Activated CD8-positive, alpha-beta memory T cell treated with anti-CD3 and anti-CD28 coated beads, Interleukin-2, amount 50 U/mL, for 24 hours (primary cell): ENCODE results near the gene IL16.
"Not testable (repeated sequence)": the region's sequence is repeated elsewhere in the genome, so short reads cannot be mapped to it uniquely, and the experiment has no call there.

Experiments
- DNase-seq: peaks from one replicate; pipeline ENCODE4 v3.0.0-alpha.2; 2020; ENCODE audit errors: extremely low read depth

IL16 gene

GRCh38 chr15:81311752-81312464, 115.2 kb downstream of the IL16 start:
- DNase-seq: no peak

- DNase-seq: no peak
These were observed 116.3 kb downstream of the IL16 start for GRCh38 chr15:81312790-81313543.

GRCh38 chr15:81313686-81314085, 117.0 kb downstream of the IL16 start:
- DNase-seq: no peak

DNA sequence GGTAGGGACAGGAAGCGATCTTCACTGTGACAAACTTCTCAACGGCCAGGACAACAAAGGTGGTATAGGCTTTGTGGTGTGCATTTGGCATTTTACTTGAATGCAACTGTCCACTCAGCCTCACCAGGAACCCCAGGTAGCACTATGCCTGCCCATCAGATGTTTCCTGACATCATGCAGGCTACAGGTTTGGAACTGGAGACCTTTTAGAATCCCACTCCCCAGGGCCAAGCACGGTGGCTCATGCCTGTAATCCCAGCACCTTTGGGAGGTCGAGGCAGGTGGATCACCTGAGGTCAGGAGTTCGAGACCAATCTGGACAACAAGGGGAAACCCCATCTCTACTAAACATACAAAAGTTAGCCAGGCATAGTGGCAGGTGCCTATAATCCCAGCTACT, 117.7 kb downstream of the IL16 start:
- no peak for DNase-seq

DNA sequence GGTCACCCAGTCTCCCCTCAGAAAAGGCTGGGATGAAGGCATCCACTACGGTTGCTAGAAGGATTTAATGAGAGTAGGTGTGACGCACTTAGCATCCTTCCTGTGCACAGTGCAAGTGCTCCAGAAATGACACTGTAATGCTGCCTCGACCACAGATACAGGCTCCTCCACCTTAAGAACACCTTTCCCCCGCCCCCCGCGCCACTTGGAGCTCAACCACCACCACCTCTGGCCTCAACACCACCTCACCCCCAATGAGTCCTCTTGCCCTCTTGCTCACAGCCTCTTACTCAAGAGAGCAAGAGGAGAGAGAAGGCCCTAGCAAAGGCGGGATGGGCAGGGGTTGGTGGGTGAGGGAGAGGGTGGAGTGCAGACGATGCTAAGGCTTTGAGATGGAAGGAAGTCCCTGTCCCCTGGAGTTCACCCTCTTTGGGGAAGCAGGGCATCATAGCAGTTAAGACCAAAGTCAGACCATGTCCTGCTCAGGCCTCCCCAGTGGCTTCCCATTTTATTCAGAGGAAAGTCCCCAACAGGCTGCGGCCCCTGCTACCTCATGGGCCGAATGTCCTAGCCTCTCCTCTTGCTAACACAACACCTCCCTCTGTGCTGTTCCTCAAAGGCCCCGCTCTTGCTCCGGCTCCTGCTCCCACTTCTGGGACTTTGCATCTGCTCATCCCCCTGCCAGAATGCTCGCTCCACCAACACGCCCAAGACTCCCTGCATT, 118.9 kb downstream of the IL16 start:
- no peak for DNase-seq

- no peak for DNase-seq
These were observed 119.6 kb downstream of the IL16 start for GRCh38 chr15:81316267-81316666.

DNA sequence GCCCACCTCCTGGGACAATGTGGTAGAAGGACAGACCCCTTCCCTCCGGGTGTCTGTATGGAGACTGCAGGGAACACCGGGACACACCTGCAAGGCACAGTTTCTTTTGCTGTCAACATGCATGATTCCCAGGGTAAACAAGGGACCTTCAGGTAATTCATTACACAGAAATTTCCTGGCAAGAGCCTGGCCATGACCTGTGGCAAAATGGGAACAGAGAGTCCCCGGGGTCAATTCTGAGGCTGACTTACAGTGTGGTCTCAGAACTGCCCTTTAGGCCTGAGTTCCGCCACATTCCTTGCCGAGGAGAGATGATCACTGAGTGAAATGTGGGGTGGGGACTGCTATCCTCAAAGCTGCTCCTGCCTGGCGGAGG, 121.0 kb downstream of the IL16 start:
- no peak for DNase-seq

DNA sequence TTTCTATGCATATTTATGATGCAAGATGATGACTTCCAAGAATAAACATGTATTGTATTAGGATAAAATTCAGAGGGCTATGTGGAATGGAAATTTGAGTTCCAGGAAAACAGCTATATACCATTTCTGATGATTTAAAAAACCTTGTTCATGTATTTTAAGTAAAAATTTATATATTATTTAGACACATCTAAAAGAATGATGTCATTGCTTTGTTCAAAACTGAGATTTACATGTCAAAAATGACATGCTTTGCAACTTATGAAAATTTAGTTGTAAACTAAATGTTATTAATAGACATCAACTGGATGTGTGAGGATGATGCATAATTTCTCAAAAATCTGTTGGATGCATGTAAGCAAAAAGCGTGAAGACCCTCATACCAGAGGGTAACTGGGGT, 125.0 kb downstream of the IL16 start:
- no peak for DNase-seq

DNA sequence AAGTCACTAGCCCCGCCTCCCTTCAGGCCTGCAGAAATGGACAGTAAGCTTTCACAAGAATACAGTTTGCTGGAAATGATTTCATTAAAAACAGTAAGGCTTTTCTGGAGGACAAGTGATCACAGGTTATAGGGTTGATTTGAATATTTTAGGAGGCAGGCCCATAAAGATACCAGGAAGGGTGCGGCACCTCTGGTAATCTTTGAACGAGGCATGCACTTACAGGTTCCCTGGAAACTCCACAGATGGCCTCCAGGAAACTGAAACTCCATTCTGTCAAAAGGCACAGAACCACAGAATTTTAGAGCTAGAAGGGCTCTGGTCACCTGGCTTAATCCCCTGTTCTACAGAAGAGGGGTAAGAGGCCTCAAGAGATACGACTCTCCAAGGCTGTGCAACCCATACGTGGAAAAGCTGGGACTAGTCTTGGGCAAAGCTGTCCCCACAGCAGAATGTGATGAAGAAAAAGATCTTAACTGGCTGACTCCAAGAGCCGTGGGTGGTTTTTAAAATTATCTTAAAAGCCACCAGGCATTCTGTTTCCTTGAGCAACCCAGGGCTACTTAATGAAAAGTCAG, 126.1 kb downstream of the IL16 start:
- DNase-seq: no peak

DNA sequence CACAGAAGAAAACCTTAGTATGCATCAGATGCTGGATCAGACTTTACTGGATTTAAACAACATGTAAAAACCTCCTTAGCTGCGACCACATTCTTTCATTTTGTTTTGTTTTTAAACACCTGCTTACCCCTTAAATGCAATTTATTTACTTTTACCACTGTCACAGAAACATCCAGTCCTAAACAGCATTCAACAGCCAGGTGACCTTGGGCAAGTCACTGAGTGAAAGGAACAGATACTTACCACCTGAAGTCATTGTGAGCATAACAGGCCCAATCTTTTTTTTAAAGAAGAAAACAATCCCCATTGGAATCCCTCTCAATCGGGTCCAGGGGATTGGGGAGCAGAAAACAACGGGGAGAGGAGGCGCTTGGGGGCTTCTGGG, 126.9 kb downstream of the IL16 start:
- DNase-seq: no peak

DNA sequence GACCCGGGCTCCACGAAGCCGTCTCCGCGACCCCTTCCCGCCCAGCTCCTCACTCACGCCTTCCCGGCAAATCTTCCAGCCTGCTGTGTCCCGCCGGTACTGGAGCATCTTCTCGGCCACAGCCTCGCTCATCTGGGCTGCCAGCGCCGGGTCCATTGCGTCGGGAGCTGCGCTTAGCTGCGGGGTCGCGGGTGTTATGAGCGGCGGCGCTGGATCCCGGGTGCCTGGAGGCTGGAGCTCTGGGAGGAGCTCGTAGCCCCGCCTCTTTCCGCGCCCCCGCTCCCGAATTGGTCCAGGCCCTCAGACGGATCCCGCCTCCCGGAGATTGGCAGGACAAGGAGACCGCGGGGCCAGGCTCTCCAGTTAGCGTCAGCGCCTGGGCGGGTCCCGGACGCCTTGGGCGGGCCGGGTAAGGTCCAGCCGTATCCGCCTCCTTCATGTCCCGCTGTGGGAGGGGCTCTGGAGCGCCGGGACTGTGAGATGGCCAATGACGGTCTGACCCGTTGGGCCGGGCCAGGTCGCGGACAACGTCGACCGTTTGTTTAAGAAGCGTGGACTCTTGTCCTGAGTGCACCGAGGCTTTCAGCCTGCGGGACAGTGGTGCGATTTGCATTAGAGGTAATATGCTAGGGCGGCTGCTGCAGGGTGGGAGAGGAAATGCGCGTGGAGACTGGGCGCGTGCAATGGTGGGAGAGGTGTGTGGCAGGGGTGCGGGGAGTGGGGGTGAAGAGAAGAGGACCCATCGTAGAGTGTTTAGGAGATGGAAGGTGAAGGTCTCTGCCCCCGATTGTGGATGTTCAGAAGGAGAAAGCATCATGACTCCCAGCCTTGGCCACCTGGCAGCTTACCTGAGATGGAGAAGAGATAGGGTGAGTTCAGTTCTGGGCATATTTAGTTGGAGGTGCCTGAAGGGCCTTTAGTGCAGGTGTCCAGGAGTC, 127.5 kb downstream of the IL16 start, which contains the start of gene STARD5:
TSS of gene STARD5 (minus strand) at position 198 of the 938 bp plus-strand sequence. CDS start at position 156, 42 bp downstream.
- DNase-seq: peak; percentile 92

DNA sequence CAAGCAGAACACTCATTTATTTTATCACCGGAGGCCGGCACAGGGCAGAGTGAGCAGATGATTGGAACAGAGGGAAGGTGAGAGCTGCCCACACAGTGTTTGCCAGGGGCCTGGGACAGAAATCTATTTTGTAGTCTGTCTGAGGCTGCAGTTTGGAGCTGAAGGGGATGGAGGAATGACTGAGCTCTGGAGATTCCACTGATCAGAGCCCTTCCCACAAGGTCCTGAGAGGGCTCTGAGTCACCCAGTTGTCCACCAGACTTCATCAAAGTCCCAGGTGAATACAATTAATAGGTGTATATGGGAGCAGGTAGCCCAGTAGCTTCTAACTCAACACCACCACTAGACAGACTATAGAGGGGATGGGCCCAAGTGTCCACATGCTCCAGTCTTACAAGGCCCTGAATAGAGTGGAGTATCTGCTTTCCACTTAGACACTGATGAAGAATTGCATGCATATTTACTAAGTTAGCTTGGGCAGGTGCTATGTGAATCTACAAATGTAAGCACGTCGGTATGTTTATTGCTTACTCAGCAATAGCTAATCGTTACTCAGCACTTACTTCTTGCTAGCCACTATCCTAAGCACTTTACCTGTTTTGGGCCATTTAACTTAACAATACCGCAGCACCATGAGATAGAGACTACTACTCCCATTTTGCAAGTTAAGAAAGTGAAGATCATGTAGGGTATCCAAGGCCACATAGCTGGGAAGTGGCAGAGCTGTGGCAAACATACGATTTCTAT, 130.0 kb downstream of the IL16 start:
- DNase-seq: no peak

- no peak for DNase-seq
These were observed 130.8 kb downstream of the IL16 start for GRCh38 chr15:81327516-81327915.

DNA sequence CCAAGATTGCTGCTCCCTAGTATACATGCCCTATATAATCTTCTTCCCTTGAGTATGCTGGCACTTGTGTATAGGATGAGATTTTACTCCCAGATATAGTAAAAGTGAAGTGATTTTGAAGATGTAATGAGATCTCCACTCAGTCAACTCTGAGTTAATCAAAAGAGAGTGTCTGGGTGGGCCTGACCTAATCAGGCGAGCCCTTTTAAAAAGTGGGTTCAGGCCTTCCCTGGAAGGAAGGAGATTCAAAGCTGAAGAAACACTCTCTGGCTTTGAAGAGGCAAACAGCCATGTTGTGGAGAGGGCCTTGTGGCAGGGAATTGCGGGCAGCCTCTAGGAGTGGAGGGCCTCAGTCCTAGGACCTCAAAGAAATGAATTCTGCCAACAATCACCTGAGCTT, 132.8 kb downstream of the IL16 start:
- DNase-seq: no peak

GRCh38 chr15:81330366-81331090, 133.8 kb downstream of the IL16 start:
- DNase-seq: no peak

DNA sequence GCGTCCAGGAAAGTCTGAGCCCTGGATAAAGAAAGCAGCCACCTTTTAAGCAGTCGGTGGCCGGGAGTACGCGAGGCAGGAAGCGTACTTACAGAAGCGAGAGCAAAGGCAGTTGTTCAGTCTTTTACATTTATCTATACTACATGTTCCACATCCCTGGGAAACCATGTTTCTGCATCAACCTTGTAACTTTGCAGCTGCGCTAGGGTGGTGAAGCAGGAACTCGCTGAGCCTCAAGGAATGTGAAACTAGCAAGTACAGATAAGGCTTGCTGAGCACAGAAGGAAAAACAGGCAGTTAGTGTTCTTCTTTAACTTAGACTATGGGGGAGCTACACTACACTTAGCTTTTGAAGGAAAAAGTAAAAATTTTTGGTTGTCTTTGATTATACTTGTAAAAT, 134.5 kb downstream of the IL16 start:
- not testable (repeated sequence) for DNase-seq

GRCh38 chr15:81331600-81331999, 134.9 kb downstream of the IL16 start:
- no peak for DNase-seq

GRCh38 chr15:81332326-81332725, 135.6 kb downstream of the IL16 start:
- DNase-seq: no peak

DNA sequence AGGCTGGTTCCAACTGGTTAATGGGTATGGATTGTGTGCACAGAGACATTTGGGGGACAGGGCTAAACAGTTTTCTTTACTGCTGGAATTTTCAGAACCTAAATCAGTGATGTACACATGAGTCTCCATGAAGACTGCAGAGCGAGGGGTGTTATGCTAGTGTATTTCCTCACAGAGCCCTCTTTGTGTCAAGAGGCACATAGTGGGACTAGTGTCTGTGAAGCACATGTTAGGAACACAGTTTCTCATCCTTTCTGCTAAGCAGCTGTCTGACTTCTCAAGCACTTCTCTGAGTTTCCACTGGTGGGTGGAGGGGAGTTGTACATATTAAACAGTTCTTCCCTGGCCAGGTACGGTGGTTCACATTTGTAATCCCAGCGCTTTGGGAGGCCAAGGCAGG, 136.7 kb downstream of the IL16 start:
- no peak for DNase-seq
